GM12892 (cell line): Measurements from ENCODE around the gene INTS3.

Experiments used
- DNase-seq: peaks from one replicate; pipeline ENCODE4 v3.0.0; 2011; ENCODE audit not compliant: insufficient read length
- FAIRE-seq: peaks from 2 replicates; lab custom pipeline; 2011; peaks lifted over from hg19 to GRCh38; lab: Jason Lieb, UNC
- POLR2A ChIP-seq: IDR thresholded peaks from 2 replicates; pipeline ENCODE4 v1.6.1; 2011; ENCODE audit warnings: low read depth, low read length, control low read depth
- POLR2AphosphoS5 ChIP-seq: IDR thresholded peaks from 2 replicates; pipeline ENCODE4 v1.6.1; 2011; ENCODE audit warnings: low read depth, low read length, control low read depth
- TAF1 ChIP-seq: IDR thresholded peaks from 2 replicates; pipeline ENCODE4 v1.6.1; 2011; ENCODE audit warnings: low read depth, mild to moderate bottlenecking, control low read depth, low read length, borderline replicate concordance

INTS3 gene

GRCh38 chr1:153768316-153769181 lies 40.7 kb downstream of the INTS3 start:
- TF ChIP-seq POLR2AphosphoS5 (no peak), POLR2A (no peak), TAF1 (no peak)
- FAIRE-seq (no peak), DNase-seq (no peak)

- no peak for FAIRE-seq
- no peak for TF ChIP-seq POLR2AphosphoS5
- no peak for TF ChIP-seq TAF1
- no peak for TF ChIP-seq POLR2A
- DNase-seq = no peak
Observed at GRCh38 chr1:153769221-153769620, 41.4 kb downstream of the INTS3 start.

GRCh38 chr1:153770797-153771196 lies 42.9 kb downstream of the INTS3 start:
- TF ChIP-seq POLR2A = no peak
- no peak for TF ChIP-seq TAF1
- TF ChIP-seq POLR2AphosphoS5 = no peak
- FAIRE-seq = no peak
- DNase-seq = no peak

- FAIRE-seq = no peak
- DNase-seq = no peak
- TF ChIP-seq TAF1 = no peak
- TF ChIP-seq POLR2AphosphoS5 = no peak
- no peak for TF ChIP-seq POLR2A
Observed at GRCh38 chr1:153771261-153771660, 43.4 kb downstream of the INTS3 start.

GRCh38 chr1:153771841-153772593 lies 44.2 kb downstream of the INTS3 start:
- no peak for DNase-seq
- TF ChIP-seq POLR2AphosphoS5 (no peak), TAF1 (no peak), POLR2A (no peak)
- FAIRE-seq = no peak

- FAIRE-seq (peak; percentile 9), DNase-seq (no peak)
- TF ChIP-seq TAF1 = no peak
- TF ChIP-seq POLR2A = no peak
- no peak for TF ChIP-seq POLR2AphosphoS5
Observed at GRCh38 chr1:153773096-153773921, 45.5 kb downstream of the INTS3 start.

- no peak for FAIRE-seq
Observed at GRCh38 chr1:153774026-153774595, 46.3 kb downstream of the INTS3 start.

GRCh38 chr1:153774780-153775457 lies 47.1 kb downstream of the INTS3 start, which contains the start of gene SLC27A3:
Gene SLC27A3 (plus strand): TSS chr1:153775407. CDS start chr1:153775498, 91 bp downstream.
- FAIRE-seq (no peak), DNase-seq (peak; percentile 57)
- TF ChIP-seq TAF1 (no peak), POLR2A (no peak), POLR2AphosphoS5 (no peak)

More at GRCh38 chr1:153774026-153774595, 46.3 kb downstream of the INTS3 start:
- no peak for TF ChIP-seq TAF1
- no peak for TF ChIP-seq POLR2AphosphoS5
- no peak for TF ChIP-seq POLR2A
- DNase-seq = no peak

- FAIRE-seq = peak; percentile 97
- TF ChIP-seq TAF1 = no peak
- no peak; the same call in 1 of the 2 replicates for TF ChIP-seq POLR2A
- TF ChIP-seq POLR2AphosphoS5 = peak; percentile 34; the same call in 1 of the 2 replicates
- DNase-seq = peak; percentile 60
Observed at GRCh38 chr1:153775458-153776327, 47.8 kb downstream of the INTS3 start.

GRCh38 chr1:153776352-153776751 lies 48.5 kb downstream of the INTS3 start:
- TF ChIP-seq TAF1 (no peak), POLR2A (no peak), POLR2AphosphoS5 (no peak)
- DNase-seq (no peak), FAIRE-seq (no peak)
